ENCODE data around the gene GRID1.
"Not testable (repeated sequence)": the region's sequence is repeated elsewhere in the genome, so short reads cannot be mapped to it uniquely, and the experiment has no call there.

GRID1 gene

DNA sequence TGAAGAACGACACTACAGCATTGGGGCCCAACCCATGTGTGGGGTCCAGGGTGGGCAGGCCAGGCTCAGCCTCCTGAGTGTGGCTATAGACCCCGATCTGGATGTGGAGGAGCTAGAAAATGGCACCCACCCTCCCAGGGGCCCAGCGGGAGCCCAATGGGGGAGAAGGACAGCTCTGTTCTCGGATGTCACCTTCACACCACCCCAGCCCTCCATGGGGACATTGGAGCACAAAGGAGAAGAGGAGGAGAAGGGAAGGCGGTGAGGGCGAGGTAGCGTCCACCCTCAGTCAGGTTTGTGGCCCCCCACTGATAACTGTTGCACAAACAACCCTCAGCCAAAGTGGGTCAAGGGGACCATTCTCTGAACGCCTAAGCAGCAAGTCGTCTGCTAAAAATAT, 509.3 kb downstream of the GRID1 start:
- DNase-seq: no peak

DNA sequence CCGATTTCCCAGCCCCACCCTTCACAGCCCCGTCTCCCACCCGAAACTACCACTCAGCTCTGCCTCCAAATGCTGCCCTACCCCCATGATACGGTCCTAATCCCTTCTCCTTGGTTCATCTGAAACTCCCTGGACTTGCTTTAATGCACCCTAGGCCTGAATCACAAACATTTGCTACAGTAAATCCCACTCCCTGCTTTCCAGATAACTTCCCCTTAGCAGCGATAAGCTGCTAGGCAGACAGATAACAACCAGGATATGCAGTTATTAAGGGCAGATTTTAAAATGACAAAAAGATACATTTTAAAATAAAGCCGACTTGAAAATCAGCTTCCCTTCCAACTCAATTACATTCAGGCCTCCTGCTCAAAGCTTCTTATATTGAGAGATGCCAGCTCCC, 514.7 kb downstream of the GRID1 start:
- DNase-seq: no peak

GRCh38 chr10:85851325-85851724, 515.3 kb downstream of the GRID1 start:
- no peak for DNase-seq

DNA sequence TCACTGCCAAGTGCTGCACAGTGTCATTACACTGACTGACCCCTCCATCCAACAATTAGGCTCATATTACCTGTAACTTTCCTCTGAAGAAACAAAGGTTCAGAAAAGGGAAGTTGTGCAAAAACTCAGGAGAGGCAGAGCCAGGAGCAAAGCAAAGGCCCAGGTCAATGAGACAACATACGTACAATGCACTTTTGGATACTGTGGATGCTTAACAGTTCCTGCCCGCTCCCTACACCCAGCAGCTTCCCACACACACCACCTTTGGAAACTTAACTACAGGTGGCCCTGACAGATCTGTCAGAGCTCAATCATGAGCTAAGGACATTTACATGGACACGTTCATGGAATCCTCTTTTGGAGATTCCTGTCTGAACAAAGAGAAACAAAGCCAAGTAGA, 515.9 kb downstream of the GRID1 start:
- no peak for DNase-seq

DNA sequence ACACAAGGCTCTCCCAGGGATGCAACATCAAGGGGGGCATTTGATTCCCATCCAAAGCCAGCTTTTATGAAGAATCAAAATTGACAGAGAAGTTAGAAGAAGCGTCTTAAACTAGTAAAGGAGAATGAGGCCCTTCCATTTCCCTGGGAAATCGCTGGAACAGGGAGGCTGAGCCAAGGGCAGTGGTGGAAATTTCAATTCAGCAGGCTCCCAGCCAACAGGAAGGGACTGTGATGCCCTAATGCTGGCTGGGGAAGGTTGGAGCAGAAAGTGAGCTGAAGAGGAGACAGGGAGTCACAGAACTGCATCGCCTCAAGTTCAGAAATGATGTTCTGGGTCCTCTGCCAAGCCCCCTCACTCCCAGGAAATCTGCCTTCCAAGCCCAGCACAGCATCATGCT, 517.3 kb downstream of the GRID1 start:
- no peak for DNase-seq

GRCh38 chr10:85848756-85849155, 517.8 kb downstream of the GRID1 start:
- DNase-seq: no peak

GRCh38 chr10:85847085-85847484, 519.5 kb downstream of the GRID1 start:
- DNase-seq: no peak

DNA sequence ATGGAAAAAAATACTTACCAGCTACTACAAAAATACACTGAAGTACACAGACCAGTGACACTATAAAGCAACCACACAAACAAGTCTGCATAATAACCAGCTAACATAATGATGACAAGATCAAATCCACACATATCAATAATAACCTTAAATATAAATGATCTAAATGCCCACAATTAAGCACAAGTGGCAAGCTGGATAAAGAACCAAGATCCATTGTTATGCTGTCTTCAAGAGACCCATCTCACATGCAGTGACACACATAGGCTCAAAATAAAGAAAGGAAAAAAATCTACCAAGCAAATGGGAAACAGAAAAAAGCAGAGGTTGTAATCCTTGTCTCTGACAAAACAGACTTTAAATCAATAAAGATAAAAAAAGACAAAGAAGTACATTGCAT, 527.9 kb downstream of the GRID1 start:
- not testable (repeated sequence) for DNase-seq

DNA sequence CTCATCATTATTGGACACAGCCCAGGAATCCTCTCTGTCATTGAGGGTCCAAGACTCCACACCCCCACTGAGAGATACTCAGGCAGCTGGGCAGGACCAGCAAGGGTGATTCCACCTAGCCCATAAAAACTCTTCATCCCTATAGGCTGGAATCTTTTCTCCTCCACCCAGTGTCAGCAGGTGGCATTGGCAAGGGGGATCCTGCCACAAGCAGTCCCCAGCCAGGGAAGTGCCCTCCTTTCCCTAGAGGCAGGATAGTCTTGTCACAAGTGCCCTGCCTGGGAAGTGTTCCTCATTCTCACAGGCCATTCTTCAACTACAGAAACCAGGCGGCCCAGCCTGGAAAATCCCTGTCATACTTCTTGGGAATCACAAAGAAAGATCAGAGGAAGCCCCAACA, 533.6 kb downstream of the GRID1 start:
- no peak for DNase-seq

- no peak for DNase-seq
Observed at GRCh38 chr10:85831422-85831821, 535.2 kb downstream of the GRID1 start.

DNA sequence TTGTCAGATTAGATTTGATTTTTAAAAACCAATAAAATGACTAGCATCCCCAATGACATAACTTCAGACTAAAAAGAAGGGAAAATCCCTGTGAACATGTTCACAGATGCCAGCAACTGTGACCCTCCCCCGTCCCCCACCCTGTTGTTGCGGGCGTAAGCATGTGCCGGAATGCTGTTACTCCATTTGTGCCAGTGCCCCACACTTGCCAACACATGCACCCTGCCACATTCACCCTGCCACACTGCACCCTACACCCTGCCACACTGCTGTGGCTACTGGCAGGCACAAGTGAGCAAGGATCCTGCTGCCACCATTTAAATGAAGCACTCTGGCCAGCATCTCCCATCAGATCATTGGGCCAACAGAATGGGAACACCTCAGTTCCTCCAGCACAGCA, 540.2 kb downstream of the GRID1 start:
- no peak for DNase-seq

GRCh38 chr10:85811405-85811804, 555.2 kb downstream of the GRID1 start:
- no peak for DNase-seq

DNA sequence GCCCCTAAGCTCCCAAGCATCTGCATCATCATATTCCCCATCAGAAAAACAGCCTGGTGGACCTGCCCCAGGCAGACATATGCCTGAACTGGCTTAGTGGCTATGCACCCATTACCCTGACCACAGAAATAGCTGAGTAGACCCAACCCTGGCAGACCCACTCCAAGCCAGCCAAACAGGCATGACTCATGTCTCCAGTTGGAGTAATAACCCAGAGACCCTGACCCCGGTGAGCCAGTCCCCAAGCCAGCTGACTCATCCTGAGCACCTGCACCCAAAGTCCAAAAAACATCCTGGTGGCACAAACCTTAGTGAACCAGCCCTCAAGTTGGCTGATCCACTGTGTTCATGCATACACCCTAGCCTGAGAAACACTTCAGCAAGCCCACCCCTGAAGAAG, 555.9 kb downstream of the GRID1 start:
- no peak for DNase-seq

DNA sequence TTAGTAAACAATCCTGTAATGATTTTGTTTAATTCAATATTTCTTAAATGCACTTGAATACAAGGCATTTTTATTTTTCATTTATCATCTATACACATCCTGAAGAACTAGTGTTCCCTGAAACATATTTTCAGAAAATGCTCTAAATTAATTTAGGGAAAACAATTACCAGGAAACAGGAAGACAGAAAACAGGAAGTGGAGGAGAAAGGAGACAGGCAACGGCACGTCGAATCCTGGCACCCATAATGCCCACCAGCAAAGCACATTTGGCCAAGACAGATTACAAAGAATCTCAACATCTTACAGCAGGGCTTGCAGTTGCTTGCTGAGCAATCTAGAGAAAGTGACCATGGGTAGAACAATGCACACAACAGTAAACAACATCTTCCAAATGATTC, 571.1 kb downstream of the GRID1 start:
- DNase-seq: no peak

- DNase-seq: no peak
Observed at GRCh38 chr10:85794553-85794952, 572.0 kb downstream of the GRID1 start.

DNA sequence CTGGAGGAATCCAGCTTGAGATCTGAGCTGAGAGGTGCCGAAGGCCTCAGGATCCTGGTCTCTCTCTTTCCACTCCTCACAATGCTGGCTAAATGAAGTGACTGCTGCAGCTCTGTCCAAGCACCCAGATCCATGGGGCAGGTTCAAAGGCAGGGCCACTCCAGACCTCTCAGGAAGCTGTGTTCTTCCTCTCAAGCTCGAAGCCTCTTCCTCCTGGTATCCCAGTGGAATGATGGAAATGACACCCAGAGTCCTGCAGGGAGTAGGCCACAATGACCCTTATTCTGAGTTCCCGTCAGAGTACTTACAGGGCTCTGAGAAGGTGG, 574.1 kb downstream of the GRID1 start:
- DNase-seq: no peak

DNA sequence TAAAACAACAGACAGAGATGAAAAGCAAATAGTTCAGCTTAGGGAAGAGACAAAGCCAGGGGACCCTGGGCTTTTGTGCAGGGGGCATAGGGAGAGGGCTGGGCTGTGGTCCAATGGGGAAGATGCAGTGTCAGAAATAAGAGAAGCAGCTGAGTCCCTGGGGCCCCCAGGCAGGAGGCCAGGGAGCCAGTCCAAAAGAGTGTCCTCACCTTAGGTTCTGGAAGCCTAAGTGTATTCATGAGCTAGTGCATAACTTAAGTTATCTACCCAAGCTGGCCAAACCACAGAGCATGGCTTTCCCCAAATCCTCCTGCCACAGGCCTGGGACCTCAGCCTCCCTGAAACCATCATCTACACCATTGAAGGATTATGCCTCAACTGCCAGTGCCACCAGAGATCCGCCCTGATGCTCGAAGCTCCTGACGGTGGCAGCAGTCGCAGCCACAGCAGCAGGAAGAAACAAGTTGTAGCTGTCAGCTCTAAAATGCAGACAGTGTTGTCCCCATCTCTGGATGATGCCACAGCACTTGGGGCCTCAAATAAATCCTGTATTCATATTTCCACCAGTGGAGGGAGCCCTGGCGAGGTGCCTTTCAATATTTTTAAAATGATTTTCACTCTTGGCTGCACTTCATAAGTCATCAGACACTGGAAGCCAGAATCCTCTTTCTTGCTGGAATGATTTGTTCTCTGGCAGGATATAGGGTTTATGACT, 574.6 kb downstream of the GRID1 start:
- no peak for DNase-seq

DNA sequence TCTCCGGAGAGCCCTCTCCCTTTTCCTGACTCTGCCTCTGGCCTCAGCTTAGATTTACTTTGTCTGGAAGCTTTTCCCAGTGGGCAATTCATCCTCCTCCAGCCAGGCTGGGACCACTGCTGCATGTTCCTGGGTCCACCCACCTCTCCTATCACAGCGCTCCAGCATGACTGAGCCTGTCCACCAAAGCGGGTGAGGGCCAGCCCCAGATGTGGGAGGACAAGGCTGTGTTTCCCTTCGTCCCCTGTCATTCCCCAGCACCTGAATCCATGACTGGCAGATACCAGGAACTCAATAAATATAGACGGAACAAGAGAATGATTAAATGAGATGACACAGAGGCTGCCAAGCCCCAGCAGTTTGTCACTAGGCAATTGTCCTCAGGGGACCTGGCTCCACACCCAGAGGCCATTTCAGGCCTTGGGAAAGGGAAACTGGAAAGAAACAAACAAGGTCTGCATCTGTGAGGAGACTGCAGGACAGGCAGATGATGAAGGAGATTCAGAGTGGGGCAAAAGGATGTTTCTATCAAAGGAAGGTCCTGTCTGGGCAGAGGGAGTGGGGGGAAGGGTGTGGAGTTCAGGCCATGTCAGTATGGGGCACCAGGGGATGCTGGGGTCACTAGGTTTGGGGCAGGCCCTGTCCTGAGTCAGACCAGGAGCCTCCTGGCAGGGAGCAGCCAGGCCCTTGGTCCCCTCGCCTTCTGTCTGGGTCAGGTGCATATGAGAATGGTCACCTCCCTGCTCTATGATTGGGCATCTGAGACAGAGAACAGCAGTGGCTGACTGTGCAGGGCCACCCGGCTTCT, 576.4 kb downstream of the GRID1 start:
- DNase-seq: no peak

GRCh38 chr10:85789125-85789524, 577.5 kb downstream of the GRID1 start:
- DNase-seq: no peak

DNA sequence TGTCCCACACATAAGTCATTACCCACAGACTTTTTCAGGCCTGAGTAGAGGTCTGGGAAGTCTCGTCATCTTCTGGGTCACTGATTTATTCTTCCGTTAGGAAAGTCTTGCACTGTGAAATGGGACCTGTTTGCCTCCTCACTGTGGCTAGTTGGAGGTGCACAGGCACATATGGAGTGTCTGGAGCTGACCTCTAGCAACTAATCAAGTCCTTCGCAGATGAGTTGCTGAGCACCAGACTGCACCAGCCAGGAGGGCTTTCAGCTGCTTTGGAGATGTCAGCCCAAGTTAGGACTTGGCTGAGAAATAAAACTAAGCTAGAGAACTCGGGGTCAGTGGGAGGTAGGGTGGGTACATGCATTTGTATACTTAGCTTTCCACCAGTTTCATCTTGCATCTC, 578.0 kb downstream of the GRID1 start:
- DNase-seq: no peak

- no peak for DNase-seq
Observed at GRCh38 chr10:85787881-85788280, 578.7 kb downstream of the GRID1 start.

DNA sequence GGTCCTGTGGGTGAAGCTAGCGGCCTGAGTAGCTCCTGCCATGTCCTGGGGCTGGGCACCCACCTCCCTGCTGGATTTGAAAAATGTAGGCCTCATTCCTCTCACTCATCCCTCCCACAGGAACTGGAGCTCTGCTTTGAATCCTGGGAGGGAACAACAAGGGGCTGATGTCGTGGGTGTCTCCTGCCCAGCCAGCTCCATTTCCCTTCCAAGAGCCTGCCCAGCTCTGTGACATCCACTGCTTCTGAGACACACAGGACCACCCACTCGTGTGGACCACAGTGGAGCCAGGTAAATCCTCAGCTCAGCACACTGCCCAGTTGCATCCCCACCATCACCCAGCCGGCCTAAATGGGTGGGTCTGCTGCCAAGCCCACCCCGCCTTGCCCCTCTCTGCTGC, 579.2 kb downstream of the GRID1 start:
- DNase-seq: no peak

DNA sequence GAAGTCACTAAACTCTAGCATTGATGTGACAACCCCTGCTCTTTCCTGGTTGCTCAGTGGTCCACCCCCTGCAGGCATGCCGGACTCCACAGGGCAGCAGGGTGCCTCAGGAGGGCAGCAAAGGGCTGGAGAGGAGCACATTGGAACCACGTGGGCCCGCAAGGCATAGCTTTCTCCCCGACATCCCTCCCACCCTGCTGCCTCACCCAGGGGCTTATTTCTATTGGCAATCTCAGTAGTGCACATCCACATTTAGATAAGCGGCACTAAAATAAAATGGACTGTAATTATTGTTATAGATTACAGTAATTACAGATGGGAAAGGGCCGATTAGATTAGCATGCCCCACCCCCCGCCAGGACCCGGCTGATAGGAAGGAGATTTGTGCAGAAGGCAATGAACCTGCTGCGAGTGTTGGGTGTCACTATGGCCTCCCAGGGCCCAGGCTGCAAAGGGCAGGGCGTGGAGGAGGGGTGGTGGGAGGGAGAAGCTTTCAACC, 580.1 kb downstream of the GRID1 start:
- no peak for DNase-seq

DNA sequence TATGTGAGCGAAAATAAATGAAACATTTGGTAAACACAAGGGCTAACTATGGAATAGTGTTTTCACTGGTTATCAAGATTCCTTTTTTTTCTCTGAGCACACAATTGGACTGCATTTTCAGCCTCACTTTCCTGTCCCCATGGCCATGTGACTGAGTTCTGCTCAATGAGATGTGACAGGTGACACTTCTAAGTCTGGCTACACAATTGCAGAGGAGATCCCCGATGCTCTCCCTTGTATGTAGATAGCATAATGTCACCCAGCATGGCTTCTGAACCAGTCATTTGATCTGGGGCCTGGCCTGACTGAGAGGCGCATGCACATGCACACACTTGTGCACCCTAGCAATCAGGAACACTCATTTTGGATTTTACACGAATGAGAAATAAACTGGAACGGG, 581.8 kb downstream of the GRID1 start:
- DNase-seq: no peak

DNA sequence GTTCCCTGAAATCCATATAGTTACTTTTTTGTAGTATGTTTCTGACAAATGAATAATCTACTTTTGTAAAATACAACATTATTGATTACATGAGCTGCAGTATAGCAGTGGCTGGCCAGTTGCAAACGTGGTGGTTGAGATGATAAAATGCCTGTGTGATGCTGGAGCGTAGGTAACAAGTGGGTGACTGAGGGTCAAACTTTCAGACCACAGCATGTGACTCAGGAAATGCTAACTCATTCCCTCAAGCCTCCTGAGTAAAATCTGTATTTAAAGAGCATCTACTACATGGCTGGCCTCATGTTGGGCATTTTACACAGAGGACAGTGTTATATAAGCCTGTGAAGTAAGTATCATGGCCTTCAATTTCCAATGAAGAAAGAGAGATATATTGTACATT, 585.2 kb downstream of the GRID1 start:
- DNase-seq: no peak

Data from hematopoietic multipotent progenitor cell treated with erythropoietin and hydrocortisone succinate and interleukin-3 and kit ligand, for 8 days (in vitro differentiated cells).